HG02884 (cell line): ENCODE data around the gene SLC15A4.
"Not testable (repeated sequence)": the region's sequence is repeated elsewhere in the genome, so short reads cannot be mapped to it uniquely, and the experiment has no call there.

Experiments
- ATAC-seq: cut with Tn5 transposase; IDR thresholded peaks from one replicate; pipeline ENCODE4 v1.9.1; 2021; ENCODE audit warnings: mild to moderate bottlenecking, moderate library complexity; ENCODE audit not compliant: unreplicated experiment

Gene SLC15A4

DNA sequence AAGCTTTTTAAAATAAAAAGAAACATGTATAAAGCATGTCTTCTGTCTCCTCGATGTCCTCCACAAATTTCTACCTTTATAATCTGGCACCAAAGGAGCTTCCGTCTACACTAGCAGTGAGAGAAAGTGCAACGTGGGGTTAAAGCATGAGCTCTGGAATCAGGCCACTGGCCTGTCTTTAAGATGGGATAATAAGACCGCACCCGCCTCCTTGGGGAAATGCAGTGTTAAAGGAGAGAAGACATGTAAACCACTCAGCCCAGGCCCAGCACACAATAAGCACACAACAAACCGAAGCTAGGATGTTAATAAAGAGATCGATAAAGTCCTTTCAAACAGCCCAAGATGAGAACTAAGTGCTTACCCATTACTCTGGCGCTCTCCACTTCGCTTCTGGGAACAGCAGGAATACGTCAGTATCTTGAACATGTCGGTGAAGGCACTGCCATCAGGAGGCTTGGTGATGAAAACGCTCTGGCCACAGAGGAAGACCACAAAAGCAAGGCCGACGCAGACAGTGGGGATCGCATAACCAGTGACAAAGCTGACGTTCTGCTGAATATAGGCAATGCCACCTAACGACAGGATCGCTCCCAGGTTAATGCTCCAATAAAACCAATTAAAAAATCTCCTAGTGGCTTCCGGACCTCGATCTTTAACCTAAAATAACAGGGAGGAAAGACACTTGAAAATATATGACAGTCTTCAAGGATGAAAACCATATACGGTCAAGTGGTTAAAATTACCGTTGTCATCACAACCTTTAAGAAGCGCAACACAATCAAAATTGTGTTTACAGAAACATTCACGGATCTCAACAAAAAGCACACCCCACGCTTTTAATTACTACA lies 9.1 kb downstream of the SLC15A4 start:
- no peak for ATAC-seq

DNA sequence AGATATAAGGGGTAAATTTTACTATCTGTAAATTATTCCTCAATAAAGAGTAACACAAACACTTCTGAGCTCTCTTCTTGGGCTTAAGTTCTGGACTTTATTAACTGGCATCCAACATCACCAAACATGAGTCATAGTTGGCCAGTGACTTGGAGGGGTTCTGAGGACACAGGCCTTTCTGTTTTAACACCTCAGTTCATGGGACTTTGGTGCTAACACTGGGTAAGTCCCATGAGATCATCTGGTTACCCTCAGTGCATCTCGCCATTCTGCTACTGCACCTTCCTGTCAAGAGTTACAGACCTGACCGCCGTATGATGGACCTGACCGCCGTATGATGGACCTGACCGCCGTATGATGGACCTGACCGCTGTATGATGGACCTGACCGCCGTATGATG lies 9.9 kb downstream of the SLC15A4 start:
- ATAC-seq, result no peak

DNA sequence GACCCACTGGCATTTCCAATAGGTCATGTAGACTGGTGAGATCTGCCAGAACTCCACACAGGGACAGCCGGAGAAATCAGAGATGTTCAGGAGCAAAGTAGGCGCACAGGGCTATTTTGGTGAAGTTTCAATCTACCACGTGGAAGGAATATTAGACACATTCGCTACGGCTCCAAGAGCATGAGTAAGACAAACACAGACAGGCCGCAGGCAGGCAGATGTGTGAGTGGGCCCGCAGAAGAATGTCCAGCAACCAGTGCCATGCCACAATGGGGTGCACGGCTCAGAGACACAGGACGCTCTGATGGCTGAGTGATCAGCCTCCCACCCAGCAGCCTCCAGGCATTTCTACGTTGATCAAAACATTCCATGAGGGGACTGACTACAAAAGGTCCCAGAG lies 10.4 kb downstream of the SLC15A4 start:
- no peak for ATAC-seq

DNA sequence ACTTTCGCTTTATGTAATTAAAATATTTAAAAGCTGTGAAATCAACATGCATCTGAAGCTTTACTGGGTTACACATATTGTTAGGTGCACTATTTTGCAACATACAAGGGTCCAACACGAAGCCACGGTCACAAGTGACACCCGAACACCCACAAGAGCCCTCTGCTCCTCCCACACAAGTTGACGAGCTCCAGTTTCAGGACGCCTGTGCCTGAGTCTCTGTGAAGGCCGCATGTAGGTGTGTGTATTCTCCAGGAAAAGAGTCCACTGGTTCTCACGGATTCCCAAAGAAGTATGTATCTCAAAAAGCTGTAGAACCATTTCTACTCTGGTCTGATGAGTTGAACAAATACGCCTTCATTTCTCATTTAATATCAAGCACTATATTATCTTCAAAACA lies 12.0 kb downstream of the SLC15A4 start:
- no peak for ATAC-seq

DNA sequence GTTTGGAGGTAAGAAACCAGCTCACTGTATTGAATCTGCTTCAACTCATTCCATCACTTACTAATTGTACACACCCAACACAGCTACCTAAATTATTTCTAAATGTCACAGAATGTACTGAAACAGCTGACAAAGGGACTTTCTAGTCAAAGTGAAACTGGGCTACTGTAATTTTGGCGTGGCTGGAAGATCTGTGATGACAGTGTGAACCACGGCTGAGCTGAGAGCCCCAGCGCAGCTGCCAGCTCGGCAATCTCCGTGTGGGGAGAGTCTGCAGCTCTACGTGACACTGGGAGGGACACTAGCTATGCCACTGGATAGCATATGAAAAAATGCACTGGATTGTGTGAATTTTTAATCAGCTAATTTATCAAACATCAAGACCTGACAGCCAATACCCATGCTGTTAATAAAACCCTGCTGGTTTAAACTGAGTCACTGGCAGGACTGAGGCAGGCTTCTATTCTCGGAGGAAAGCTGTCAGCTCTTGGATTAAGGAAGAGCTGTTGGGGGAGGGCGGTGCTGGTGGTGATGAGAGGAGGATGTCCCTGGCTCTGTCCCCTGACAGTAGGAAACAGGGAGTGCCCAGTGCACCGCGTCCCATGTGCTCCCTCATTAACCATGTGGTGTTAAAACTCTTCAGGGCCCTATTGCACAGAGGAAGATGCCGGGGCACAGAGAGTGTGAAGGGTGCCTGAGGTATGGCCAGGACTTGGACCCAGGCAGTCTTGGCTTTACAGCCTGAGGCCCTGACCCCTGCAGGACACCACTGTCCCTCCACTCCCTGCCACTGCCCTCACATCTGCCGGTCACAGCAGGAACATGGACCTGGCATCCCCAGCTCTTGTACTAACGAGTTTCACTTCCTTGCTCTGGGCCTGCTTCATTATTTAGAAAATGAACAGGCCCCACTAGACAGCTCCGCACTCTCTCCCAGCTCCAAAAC lies 13.3 kb downstream of the SLC15A4 start:
- ATAC-seq, result peak; percentile 61

DNA sequence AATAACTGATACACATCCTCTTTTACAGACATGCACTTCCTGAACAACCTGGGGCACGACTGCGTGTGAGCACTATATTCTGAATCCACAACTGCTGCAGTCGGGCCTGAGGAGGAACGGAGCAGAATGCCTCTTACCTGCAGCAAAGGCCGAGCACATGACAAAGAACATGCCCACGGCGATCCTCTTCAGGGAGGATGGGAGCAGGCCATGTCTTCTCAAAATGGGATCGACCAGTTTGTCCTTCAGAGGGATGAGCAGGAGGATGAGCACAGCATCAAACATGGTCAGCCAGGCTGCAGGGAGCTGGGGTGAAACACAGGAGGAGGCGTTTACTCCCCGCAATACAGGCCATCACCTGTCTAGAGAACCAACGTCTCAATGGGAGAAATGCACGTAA lies 15.1 kb downstream of the SLC15A4 start:
- no peak for ATAC-seq

DNA sequence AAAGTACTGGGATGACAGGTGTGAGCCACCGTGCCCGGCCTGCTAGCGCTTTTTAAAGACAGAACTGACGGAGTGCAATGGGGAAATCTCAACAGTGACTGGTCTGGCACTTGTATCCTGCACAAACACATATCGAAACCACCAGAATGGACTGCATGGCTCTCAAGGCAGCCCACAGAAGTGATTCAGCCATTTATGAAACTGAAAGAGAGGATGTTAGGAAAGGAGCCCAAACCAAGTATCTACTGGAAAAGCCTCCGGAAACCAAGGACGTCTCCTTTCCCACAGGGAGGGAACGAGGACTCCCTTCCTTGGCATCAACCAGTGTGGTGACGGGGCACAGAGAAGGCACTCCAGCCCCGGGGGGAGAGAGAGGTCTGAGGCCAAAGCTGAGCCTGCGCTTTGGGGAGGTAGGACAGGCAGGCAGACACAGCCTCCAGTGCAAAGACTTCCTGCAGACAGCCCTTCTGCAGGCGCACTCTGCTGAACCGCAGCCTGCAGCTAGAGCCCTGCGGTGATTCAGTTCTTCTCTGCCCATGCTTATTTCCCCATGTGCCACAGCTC lies 16.5 kb downstream of the SLC15A4 start:
- no peak for ATAC-seq

DNA sequence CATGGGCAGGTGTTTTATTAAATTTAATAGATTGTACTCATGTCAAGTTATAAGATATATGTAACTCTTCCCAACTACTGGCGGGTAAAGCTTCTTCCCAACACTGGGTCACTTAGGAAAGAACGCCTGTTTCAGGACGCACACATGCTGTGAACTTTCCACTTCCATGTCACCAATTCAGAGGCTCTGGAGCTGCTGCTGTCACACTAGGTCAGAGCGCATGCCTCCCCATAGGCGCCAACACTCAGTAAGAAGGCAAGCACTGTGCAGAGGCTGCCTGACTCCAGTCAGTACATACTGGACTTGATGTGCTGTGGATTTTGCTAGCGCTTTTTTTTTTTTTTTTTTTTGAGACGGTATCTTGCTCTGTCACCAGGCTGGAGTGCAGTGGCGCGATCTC lies 17.2 kb downstream of the SLC15A4 start:
- ATAC-seq, result no peak

DNA sequence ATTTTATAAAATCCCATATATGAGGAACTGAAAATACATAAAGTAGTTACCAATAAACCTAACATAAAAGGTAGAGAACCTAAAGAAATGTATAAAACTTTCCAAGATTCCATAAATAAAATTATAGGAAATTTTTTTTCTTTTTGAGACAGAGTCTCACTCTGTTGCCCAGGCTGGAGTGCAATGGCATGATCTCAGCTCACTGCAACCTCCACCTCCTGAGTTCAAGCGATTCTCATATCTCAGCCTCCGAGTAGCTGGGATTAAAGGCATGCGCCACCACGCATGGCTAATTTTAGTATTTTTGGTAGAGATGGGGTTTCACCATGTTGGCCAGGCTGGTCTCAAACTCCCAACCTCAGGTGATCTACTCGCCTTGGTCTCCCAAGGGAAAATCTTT lies 18.4 kb downstream of the SLC15A4 start:
- ATAC-seq, result not testable (repeated sequence)

DNA sequence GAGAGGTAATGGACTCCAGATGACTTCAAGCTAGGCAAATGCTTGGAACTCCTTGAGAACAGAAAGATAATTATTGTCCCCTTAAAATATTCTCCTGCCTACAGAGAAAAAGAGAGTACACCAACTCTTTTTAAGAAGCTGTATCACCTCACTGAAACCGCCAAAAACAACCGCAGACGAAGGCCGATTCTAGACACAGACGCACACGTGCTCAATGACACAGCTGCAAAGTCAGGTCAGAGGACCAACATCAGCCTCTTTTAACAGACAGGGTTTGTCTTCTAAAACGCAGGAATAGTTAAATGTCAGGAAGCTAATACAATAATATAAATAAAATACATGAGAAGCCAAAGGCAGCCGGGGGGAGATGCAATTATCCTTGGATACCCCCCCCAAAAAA lies 19.0 kb downstream of the SLC15A4 start:
- ATAC-seq, result no peak

DNA sequence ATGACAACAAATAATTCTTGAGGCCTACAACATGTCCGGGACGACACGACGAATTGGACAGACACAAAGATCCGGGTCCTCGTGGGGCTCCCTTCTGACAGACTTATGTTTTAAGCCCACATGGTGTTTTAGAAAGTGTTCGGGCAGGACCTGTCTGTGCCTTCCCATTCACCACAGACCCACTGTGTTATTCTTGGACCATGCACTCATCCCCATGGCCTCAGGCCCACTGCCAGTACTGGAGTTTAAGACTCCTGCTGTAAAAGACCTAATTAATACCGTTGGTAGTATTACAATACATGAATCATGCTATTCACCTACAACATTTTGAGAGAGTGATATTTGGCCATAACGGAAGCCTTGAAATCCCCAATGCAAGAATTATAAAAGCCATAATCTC lies 20.0 kb downstream of the SLC15A4 start:
- ATAC-seq, result no peak

DNA sequence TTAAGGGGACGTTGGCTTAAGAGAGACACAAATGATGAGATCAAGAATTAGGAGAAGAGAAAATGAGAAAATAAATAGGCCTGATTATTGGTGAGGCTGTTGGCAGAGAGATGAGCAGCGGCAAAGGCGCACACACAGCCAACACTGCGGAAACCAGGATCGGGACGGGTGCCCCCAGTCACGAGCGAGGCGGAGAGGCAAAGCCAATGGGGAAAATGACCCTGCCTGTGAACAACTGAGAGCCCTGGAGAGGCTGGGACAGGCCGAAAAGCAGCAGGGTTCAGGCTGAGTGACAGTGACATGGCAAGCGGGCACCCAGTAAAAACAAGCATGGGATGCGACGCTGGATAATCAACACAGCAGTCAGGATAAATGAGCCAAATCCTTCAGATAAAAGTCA lies 21.0 kb downstream of the SLC15A4 start:
- no peak for ATAC-seq

DNA sequence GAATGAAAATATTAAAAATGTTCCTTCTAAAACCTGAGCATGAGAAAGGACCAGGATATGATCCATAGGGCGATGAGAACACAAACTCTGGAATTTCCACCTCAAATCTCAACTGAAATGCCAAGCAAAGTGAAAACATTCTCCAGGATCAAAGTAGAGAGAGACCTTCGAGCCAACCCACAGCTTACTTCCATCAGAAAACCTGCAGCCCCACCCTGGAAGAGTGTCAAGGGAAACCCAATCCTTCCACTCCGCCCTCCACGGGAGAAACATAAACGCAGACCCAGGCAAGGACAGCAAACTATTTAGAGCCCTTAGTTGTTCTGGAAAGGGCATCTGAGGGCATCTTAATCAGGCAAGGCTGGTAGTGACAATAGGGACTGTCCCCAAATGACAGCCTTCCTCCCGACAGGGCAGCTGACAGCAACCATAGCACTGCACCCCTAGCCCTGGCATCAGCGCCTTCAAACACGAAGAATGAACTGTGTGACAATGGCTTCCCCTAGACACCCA lies 21.8 kb downstream of the SLC15A4 start:
- no peak for ATAC-seq

DNA sequence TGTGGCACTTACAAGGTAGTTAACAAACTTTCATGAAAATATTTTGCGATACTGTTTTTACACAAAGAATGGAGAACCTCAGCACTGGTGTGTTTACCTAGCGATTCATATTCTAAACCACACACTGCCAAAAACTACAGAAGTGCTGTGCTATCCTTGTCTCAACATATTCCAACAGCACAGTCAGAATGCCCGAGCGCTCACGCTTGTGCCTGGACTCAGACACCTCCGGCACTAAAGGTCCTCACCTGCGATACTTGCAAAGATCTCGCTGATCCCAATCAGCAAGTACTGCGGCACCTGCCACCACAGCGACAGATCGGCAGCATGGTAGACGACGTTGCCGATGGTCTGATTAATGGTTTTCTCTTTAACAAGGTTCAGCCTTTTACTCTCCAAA lies 23.2 kb downstream of the SLC15A4 start:
- no peak for ATAC-seq

DNA sequence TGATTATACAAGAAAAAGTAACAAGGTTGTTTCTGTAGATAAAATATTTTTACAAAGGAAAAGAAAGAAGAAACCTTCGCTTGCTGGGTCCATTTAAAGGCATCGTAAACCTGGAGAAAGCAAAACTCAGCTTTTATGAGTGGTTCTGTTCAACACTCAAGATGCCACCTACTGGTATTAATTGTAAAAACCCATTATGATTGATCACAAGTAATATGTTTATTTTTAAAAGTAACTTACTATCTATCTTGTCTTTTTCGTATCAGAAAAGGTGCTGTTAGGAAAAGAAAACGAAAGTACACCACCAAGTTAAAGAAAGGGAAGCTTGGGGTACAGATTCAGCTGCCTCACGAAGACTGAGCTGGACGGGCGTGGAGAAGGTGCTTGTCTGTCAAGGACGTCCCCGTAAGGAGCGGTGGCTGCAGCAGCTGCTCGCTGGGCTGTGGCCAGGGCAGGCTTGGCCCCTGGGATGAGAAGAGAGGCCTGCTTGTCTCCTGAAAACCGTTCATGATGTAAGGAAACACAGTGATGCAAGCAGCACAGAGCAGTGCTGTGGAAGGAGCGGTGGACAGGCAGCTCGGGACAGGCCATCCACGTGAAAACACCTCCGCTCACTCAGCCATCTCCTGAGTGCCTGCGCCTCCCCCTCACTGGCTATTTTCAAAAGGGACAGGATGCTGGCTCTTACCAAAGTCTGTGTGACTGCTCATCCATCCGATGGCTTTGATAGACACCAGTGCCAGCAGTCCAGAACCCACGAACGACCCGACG lies 25.0 kb downstream of the SLC15A4 start:
- no peak for ATAC-seq

DNA sequence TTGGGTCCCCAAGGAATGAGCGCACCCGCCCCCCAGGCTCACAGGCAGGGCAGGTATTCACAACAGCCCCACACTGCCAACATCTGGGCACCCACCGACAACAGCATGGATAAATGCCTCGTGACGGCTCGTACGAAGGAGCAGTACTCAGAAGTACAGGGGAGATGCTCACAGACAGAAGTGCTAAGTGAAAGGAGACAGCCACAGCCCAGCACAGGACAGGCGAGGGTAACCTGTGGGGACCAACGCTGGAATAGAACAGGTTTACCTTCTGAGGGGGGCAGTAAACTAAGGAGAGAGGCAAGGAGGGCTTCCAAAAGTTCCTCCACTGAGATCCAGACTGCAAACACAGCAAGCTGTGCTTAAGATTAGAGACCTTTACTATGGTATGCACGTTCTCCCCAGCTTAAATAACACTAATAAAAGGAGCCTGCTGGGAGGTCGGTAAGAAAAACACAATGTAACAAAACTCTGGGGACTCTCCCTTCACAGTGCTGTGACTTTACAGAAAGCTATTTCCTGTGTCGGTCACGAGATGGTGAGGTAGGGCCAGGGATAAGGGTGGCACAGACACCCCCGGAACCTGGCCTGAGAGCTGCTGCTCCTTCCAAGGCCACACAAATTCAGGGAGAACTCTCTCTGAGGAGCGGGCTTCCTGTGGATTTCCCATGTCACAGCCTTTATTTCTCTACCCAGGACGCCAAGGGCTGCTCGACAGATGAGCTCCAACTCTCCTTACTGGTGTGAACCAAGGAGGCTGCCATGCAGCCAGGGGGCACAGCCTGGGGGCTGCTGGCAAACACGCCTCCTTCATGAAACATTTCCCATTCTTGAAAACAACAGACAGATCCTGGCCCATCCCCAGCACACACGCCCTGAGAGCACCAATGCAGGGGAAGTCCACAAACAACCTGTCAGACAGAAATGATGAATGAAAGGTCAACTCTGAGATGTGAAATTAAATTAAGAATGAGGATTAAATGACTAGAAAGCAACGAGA lies 26.3 kb downstream of the SLC15A4 start:
- peak; percentile 33 for ATAC-seq

DNA sequence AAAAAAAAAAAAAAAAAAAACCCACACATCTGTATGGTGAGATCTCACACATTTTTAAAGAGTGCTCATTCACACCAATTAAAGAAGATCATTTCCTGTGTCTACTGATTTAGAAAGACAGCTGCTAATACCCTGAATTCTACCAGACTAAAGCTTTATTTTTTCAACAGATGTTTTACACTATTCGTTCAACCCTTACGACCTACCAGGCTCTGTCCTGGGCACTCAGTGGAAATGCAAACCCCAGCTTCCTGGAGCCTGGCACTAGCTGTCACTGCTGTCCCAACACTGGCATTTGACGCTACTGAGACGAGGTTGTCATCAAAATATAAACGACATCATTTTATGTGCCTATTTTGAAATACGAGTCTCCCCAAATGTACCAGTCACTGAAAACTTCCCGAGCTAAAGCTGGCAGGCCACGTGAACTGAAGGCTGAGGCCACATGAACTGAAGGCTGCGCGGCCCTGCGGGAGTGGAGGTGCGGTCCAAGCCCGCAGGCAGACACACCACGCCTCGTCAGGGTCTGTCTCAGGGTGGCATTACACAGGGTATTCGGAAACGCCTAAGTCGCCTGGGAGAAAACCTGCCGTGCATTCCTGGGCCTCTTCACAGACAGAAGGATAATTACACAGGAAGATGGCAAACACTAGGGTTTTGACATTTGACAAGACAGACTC lies 27.2 kb downstream of the SLC15A4 start:
- ATAC-seq, result no peak

DNA sequence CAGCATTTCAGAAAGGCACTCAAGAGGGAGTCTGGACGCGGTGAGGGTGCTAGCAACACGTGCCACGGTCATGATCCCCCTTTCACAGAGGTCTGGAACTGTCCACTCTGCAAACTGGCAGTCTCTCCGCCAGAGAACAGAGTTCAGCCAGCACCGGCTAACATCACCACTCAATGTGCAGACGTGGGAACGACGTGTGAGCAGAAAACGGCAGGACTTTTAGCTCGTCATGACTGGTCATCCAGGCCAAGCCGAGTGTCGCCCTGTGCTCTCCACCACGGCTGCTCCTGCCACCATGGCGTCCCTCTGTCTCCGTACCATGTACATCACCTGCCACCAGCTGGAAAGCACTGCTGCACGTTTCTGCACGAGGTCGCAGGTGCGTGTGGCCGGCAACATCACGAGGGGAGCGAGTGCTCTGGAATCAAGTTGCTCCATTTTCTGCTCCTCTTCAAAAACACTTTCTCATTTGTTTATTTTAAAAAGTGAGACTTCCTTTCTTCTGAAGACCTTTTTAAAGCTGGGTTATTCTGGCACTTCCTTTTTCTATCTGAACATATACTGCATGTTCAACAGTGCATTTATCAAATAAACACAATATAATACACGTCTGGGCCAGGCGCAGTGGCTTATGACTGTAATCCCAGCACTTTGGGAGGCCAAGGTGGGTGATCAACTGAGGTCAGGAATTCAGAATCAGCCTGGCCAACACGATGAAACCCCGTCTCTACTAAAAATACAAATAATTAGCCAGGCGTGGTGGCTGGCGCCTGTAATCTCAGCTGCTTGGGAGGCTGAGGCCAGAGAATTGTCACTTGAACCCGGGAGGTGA lies 28.0 kb downstream of the SLC15A4 start:
- no peak for ATAC-seq
